H1 (cell line): ENCODE results near the gene IGSF11. TPM values are rescaled to one million over a fixed set of nuclear protein-coding genes. Genes with fewer than 3 reads are reported as not detected.

ENCODE experiments used
- CTCF ChIA-PET: fragments of 300-600 bp; sonication (Branson Sonifier 250); formaldehyde crosslinking; loops from one replicate; lab custom pipeline; 2021; ENCODE audit not compliant: partially characterized antibody; lab: Charles Lee
- POLR2A ChIA-PET: fragments of 300-600 bp; sonication (Branson Sonifier 250); formaldehyde crosslinking; loops from one replicate; lab custom pipeline; 2021; ENCODE audit warnings: inconsistent platforms; ENCODE audit not compliant: partially characterized antibody; lab: Charles Lee
- DNase-seq, 2 experiments: peaks; one replicate each; pipeline versions ENCODE4 v3.0.0 to v3.0.0-alpha.2; 2010 to 2022; ENCODE audit warnings: low spot score in 2 of 2, low read depth in 1 of 2, mixed read lengths in 1 of 2
- FAIRE-seq: peaks from 2 replicates; lab custom pipeline; 2011; peaks lifted over from hg19 to GRCh38; lab: Jason Lieb, UNC
- H2AFZ ChIP-seq: 2 replicates; pipeline ENCODE4 v1.8.1; 2012; ENCODE audit warnings: low read length, inconsistent platforms
- H2AK5ac ChIP-seq: 2 replicates; pipeline ENCODE4 v1.6.1; 2013; ENCODE audit warnings: low read depth, low read length
- H2BK120ac ChIP-seq: replicated peaks from 2 replicates; pipeline ENCODE3; 2013; ENCODE audit warnings: low read depth, low read length, inconsistent platforms
- H2BK12ac ChIP-seq: 2 replicates; pipeline ENCODE4 v1.6.1; 2013; ENCODE audit warnings: low read depth, low read length
- H2BK15ac ChIP-seq: 2 replicates; pipeline ENCODE4 v1.6.1; 2013; ENCODE audit warnings: low read length
- H2BK20ac ChIP-seq: 2 replicates; pipeline ENCODE4 v1.6.1; 2013; ENCODE audit warnings: low read length
- H2BK5ac ChIP-seq: 2 replicates; pipeline ENCODE4 v1.6.1; 2013; ENCODE audit warnings: low read depth, low read length
- H3K14ac ChIP-seq: 2 replicates; pipeline ENCODE4 v1.6.1; 2013; ENCODE audit warnings: inconsistent platforms; ENCODE audit not compliant: insufficient read length
- H3K18ac ChIP-seq: 2 replicates; pipeline ENCODE4 v1.6.1; 2013; ENCODE audit warnings: low read length; ENCODE audit errors: extremely low read depth
- H3K23ac ChIP-seq: 2 replicates; pipeline ENCODE4 v1.6.1; 2013; ENCODE audit warnings: inconsistent platforms; ENCODE audit not compliant: insufficient read length
- H3K23me2 ChIP-seq: 2 replicates; pipeline ENCODE4 v1.6.1; 2013; ENCODE audit warnings: low read depth, low read length
- H3K27ac ChIP-seq: 2 replicates; pipeline ENCODE4 v1.6.1; 2011; ENCODE audit warnings: low read depth, low read length, inconsistent platforms
- H3K27me3 ChIP-seq, 4 experiments: replicated peaks in 1 of 4; 1 replicate in 1 of 4; 2 replicates in 3 of 4; pipeline versions ENCODE4 v1.6.1 to v1.8.1; 2011 to 2013; ENCODE audit warnings: low read length in 3 of 4, mild to moderate bottlenecking in 3 of 4, inconsistent platforms in 2 of 4, mixed read lengths in 2 of 4, moderate library complexity in 1 of 4; ENCODE audit not compliant: control insufficient read depth in 3 of 4, insufficient read depth in 3 of 4; ENCODE audit errors: extremely low read depth in 1 of 4
- H3K36me3 ChIP-seq, 4 experiments: 2 replicates each; pipeline versions ENCODE4 v1.6.1 to v1.8.1; 2011 to 2013; ENCODE audit warnings: mild to moderate bottlenecking in 4 of 4, low read length in 3 of 4, moderate library complexity in 2 of 4, control low read depth in 1 of 4, inconsistent platforms in 1 of 4; ENCODE audit not compliant: insufficient read depth in 4 of 4, control insufficient read depth in 2 of 4
- H3K4ac ChIP-seq: replicated peaks from 2 replicates; pipeline ENCODE3; 2013; ENCODE audit warnings: low read length, low read depth, mixed read lengths, inconsistent platforms; ENCODE audit not compliant: insufficient read length
- H3K4me1 ChIP-seq, 4 experiments: replicated peaks in 1 of 4; 1 replicate in 1 of 4; 2 replicates in 3 of 4; pipeline versions ENCODE4 v1.6.1 to v1.8.1; 2011 to 2013; ENCODE audit warnings: low read length in 3 of 4, inconsistent platforms in 2 of 4, mixed read lengths in 1 of 4; ENCODE audit not compliant: insufficient read depth in 4 of 4, control insufficient read depth in 3 of 4
- H3K4me2 ChIP-seq, 2 experiments: 2 replicates each; pipeline versions ENCODE4 v1.6.1 to v1.8.1; 2011 to 2013; ENCODE audit warnings: low read depth in 2 of 2, low read length in 2 of 2, control low read depth in 1 of 2, inconsistent platforms in 1 of 2, mild to moderate bottlenecking in 1 of 2; ENCODE audit not compliant: insufficient read depth in 1 of 2
- H3K4me3 ChIP-seq, 4 experiments: fragments of 200-600, 300-600 bp in 1 of 4; sonication (generic), shearing (Covaris generic), sonication (Bioruptor Twin) in 1 of 4; 2 replicates each; pipeline versions ENCODE4 v1.5.1 to v1.8.1; 2011 to 2016; ENCODE audit warnings: low read length in 4 of 4, low read depth in 3 of 4, control low read depth in 2 of 4, inconsistent platforms in 2 of 4, mild to moderate bottlenecking in 2 of 4, mixed read lengths in 1 of 4, moderate library complexity in 1 of 4; ENCODE audit not compliant: insufficient read depth in 2 of 4; ENCODE audit errors: extremely low read depth in 1 of 4
- H3K56ac ChIP-seq: replicated peaks from 2 replicates; pipeline ENCODE3; 2013; ENCODE audit warnings: low read depth, mild to moderate bottlenecking, mixed read lengths, low read length, inconsistent platforms; ENCODE audit not compliant: insufficient read length
- H3K79me1 ChIP-seq: 2 replicates; pipeline ENCODE4 v1.6.1; 2013; ENCODE audit warnings: low read depth, low read length, control low read depth
- H3K79me2 ChIP-seq, 2 experiments: 2 replicates each; pipeline versions ENCODE4 v1.6.1 to v1.8.1; 2012 to 2013; ENCODE audit warnings: low read length in 2 of 2, mild to moderate bottlenecking in 2 of 2, inconsistent platforms in 1 of 2; ENCODE audit not compliant: insufficient read depth in 2 of 2, control insufficient read depth in 1 of 2
- H3K9ac ChIP-seq, 4 experiments: replicated peaks in 1 of 4; 1 replicate in 1 of 4; 2 replicates in 3 of 4; pipeline versions ENCODE4 v1.6.1 to v1.8.1; 2011 to 2013; ENCODE audit warnings: low read depth in 3 of 4, low read length in 3 of 4, control low read depth in 2 of 4, mild to moderate bottlenecking in 2 of 4, moderate library complexity in 2 of 4, inconsistent platforms in 1 of 4; ENCODE audit errors: extremely low read depth in 1 of 4
- H3K9me3 ChIP-seq, 2 experiments: 2 replicates each; pipeline versions ENCODE4 v1.6.1 to v1.8.1; 2012 to 2013; ENCODE audit warnings: mild to moderate bottlenecking in 2 of 2, moderate library complexity in 2 of 2, control low read depth in 1 of 2, inconsistent platforms in 1 of 2, low read depth in 1 of 2, low read length in 1 of 2, mixed read lengths in 1 of 2; ENCODE audit not compliant: insufficient read depth in 2 of 2
- H4K20me1 ChIP-seq, 2 experiments: replicated peaks in 1 of 2; 2 replicates each; pipeline versions ENCODE3 to v1.8.1; 2011 to 2013; ENCODE audit warnings: inconsistent platforms in 2 of 2, low read length in 2 of 2, mild to moderate bottlenecking in 1 of 2; ENCODE audit not compliant: insufficient read depth in 2 of 2, control insufficient read depth in 1 of 2
- H4K5ac ChIP-seq: 2 replicates; pipeline ENCODE4 v1.6.1; 2013; ENCODE audit warnings: low read length, low read depth, mixed read lengths, inconsistent platforms; ENCODE audit not compliant: insufficient read length
- H4K8ac ChIP-seq: 2 replicates; pipeline ENCODE4 v1.8.0; 2013; ENCODE audit warnings: mild to moderate bottlenecking, moderate library complexity, low read length, inconsistent platforms; ENCODE audit not compliant: insufficient read depth; ENCODE audit errors: extremely low read depth
- H4K91ac ChIP-seq: replicated peaks from 2 replicates; pipeline ENCODE3; 2013; ENCODE audit warnings: low read length, mixed read lengths, inconsistent platforms; ENCODE audit not compliant: insufficient read length
- ASH2L ChIP-seq: fragments of 200-600, 300-600 bp; sonication (generic); IDR thresholded peaks from one replicate; pipeline ENCODE4 v1.7.1; 2017; ENCODE audit warnings: low read length
- BCL11A ChIP-seq, 2 experiments: IDR thresholded peaks; one replicate each; pipeline ENCODE4 v1.6.1; 2011; ENCODE audit warnings: low read depth in 2 of 2, low read length in 2 of 2, mild to moderate bottlenecking in 2 of 2
- CBX5 ChIP-seq: fragments of 300-800, 300-1000 bp; sonication (generic); IDR thresholded peaks from 2 replicates; pipeline ENCODE4 v1.7.1; 2016; ENCODE audit warnings: antibody characterized with exemption, low read length, low read depth
- CHD1 ChIP-seq: IDR thresholded peaks from 2 replicates; pipeline ENCODE4 v1.6.1; 2012; ENCODE audit warnings: low read depth, low read length, improper control_type of control experiment
- CHD2 ChIP-seq: IDR thresholded peaks from 2 replicates; pipeline ENCODE4 v1.6.1; 2012; ENCODE audit warnings: low read length, improper control_type of control experiment
- GABPA ChIP-seq: IDR thresholded peaks from 2 replicates; pipeline ENCODE4 v1.6.1; 2011; ENCODE audit warnings: mild to moderate bottlenecking, low read length, moderate library complexity, borderline replicate concordance; ENCODE audit not compliant: insufficient read depth
- HDAC2 ChIP-seq, 2 experiments: fragments of 300-600 bp in 1 of 2; sonication (generic) in 1 of 2; IDR thresholded peaks; 2 replicates each; pipeline ENCODE4 v1.6.1; 2011 to 2012; ENCODE audit warnings: low read depth in 2 of 2, low read length in 2 of 2, mild to moderate bottlenecking in 2 of 2, moderate library complexity in 2 of 2, borderline replicate concordance in 1 of 2, inconsistent platforms in 1 of 2
- HDAC6 ChIP-seq: IDR thresholded peaks from one replicate; pipeline ENCODE4 v1.7.1; 2012; ENCODE audit warnings: low read depth, mild to moderate bottlenecking, inconsistent platforms, low read length, moderate library complexity
- MAX ChIP-seq: IDR thresholded peaks from 2 replicates; pipeline ENCODE4 v1.6.1; 2012; ENCODE audit warnings: inconsistent platforms
- NANOG ChIP-seq: IDR thresholded peaks from 2 replicates; pipeline ENCODE4 v1.6.1; 2011; ENCODE audit warnings: low read length, low read depth, mild to moderate bottlenecking, inconsistent platforms; ENCODE audit not compliant: insufficient read depth, poor library complexity, severe bottlenecking
- PHF8 ChIP-seq: fragments of 200-600 bp; sonication (generic); conservative IDR thresholded peaks from 2 replicates; pipeline ENCODE4 v1.7.1; 2012; ENCODE audit warnings: low read depth, mild to moderate bottlenecking, inconsistent platforms, low read length, moderate library complexity
- SIN3A ChIP-seq, 2 experiments: IDR thresholded peaks in 1 of 2; conservative IDR thresholded peaks in 1 of 2; 2 replicates each; pipeline ENCODE4 v1.6.1; 2011 to 2012; ENCODE audit warnings: low read length in 2 of 2, improper control_type of control experiment in 1 of 2, low read depth in 1 of 2, mild to moderate bottlenecking in 1 of 2
- SIX5 ChIP-seq: IDR thresholded peaks from 2 replicates; pipeline ENCODE4 v1.6.1; 2011; ENCODE audit warnings: mild to moderate bottlenecking, low read depth, low read length
- SP1 ChIP-seq: IDR thresholded peaks from 2 replicates; pipeline ENCODE4 v1.6.1; 2011; ENCODE audit warnings: low read depth, low read length
- SP2 ChIP-seq: IDR thresholded peaks from 2 replicates; pipeline ENCODE4 v1.6.1; 2012; ENCODE audit warnings: mild to moderate bottlenecking, low read length, inconsistent platforms
- WGBS, 2 experiments: shearing (Covaris generic) in 1 of 2; methylation state at CpG; one replicate each; pipeline versions ENCODE4 v1.1.6 to v1.1.7; 2013 to 2015; ENCODE audit warnings: low lambda C conversion rate in 2 of 2, mixed read lengths in 2 of 2, inconsistent platforms in 1 of 2, low coverage in 1 of 2, missing lambda C conversion rate in 1 of 2; ENCODE audit not compliant: insufficient replicate concordance in 2 of 2, insufficient coverage in 1 of 2, insufficient read length in 1 of 2; ENCODE audit errors: extremely low coverage in 1 of 2, missing lambda C conversion rate in 1 of 2; 5-methylcytosine and 5-hydroxymethylcytosine counted together
- polyA plus RNA-seq, 7 experiments: library from polyadenylated mRNA; depleted of rRNA in 3 of 7; stranded (reverse) in 5 of 7; unstranded in 2 of 7; fragments of >200 nt in 5 of 7; fragments of 200-250 nt in 2 of 7; gene quantifications; 1 replicate in 5 of 7; 2 replicates in 1 of 7; 4 replicates in 1 of 7; pipeline versions ENCODE4 v1.2.1 to v1.2.3, GENCODE V29; 2011 to 2013; ENCODE audit warnings: missing spikeins in 2 of 7, mixed read lengths in 2 of 7
- total RNA-seq: library from RNA; stranded (reverse); fragmentation: NEBNext Ultra II Directional; extraction: Animal tissue kit (Norgen Biotek cat#: 25700); gene quantifications from 2 replicates; pipeline ENCODE4 v1.2.1, GENCODE V29; 2021

IGSF11 gene
- total and polyA plus RNA-seq, 2 of the 8 experiments (the other 6 are each of a cell fraction or from before 2014, with no cell fraction given): 1.1 to 4.1 TPM

DNA sequence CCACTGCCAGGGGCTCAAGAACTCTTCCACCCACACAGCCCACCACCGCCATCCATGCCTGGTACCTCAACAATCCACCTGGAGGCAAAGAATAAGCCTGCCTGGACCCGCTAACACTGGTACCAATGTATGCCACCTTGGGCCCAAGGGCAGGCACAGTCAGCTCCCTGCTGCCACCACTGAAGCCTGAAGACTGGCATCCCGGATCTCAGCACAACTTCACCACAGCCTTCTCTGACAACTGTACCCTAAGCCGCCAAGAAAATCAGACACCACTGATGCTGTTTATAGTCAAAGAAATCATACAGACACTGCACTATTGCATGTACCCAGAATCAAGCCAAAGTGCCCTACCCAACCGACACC is 56.3 kb downstream of the IGSF11 start:
- H2BK12ac ChIP-seq: peak overlapping the region; percentile 29; the same call in 1 of the 2 replicates
- no peak overlapping the region for H3K56ac ChIP-seq
- H2AK5ac ChIP-seq: no peak overlapping the region
- H2AFZ ChIP-seq: no peak overlapping the region
- no peaks in the 10 kb centered on the region for H3K23me2 ChIP-seq
- no peaks in the 10 kb centered on the region for H3K4me1 ChIP-seq
- H3K79me1 ChIP-seq: no peaks in the 10 kb centered on the region
- H2BK120ac ChIP-seq: no peak overlapping the region
- H3K14ac ChIP-seq: no peak overlapping the region
- no peak overlapping the region for H2BK15ac ChIP-seq
- H3K18ac ChIP-seq: no peak overlapping the region
- no peak for FAIRE-seq
- no peaks in the 10 kb centered on the region for H3K36me3 ChIP-seq
- H3K4ac ChIP-seq: no peak overlapping the region
- H3K9me3 ChIP-seq: no peaks in the 10 kb centered on the region
- H4K91ac ChIP-seq: no peak overlapping the region
- no peak overlapping the region for H3K4me2 ChIP-seq
- no peak overlapping the region for H3K23ac ChIP-seq
- no peak for DNase-seq
- H4K8ac ChIP-seq: no peak overlapping the region
- ChIA-PET POLR2A (no interaction called here), CTCF (interaction anchor here (0.7 kb wide), 1 partner anchor 17 kb away, joined by 4 read pairs; no protein-coding TSS in a partner anchor)
- no peaks in the 10 kb centered on the region for H3K27me3 ChIP-seq
- WGBS, 2 experiments: 90% methylated on average over 5 of the region's 5 CpGs; no CpG with 5 or more reads in 1 of the 2 experiments
- no peaks in the 10 kb centered on the region for H4K20me1 ChIP-seq
- no peak overlapping the region for H3K4me3 ChIP-seq
- H3K9ac ChIP-seq: no peak overlapping the region
- H3K27ac ChIP-seq: no peak overlapping the region
- H2BK20ac ChIP-seq: no peak overlapping the region
- H4K5ac ChIP-seq: no peak overlapping the region
- no peak overlapping the region for H2BK5ac ChIP-seq
- H3K79me2 ChIP-seq: no peaks in the 10 kb centered on the region
- TF ChIP-seq BCL11A (IDR thresholded peaks at IDR 0.05; ENCODE audit: low read depth in 2 of 2, low read length in 2 of 2): no peak
- TF ChIP-seq NANOG: no peak
- TF ChIP-seq CHD2: no peak
- TF ChIP-seq MAX: no peak
- TF ChIP-seq SP1: no peak
- no peak for TF ChIP-seq CBX5
- no peak for TF ChIP-seq CHD1
- TF ChIP-seq HDAC6: no peak
- TF ChIP-seq GABPA: no peak
- no peak for TF ChIP-seq SP2
- no peak for TF ChIP-seq PHF8
- no peak for TF ChIP-seq ASH2L
- no peak for TF ChIP-seq SIX5
- no peak for TF ChIP-seq HDAC2 (IDR thresholded peaks at IDR 0.05; ENCODE audit: borderline replicate concordance in 1 of 2, low read depth in 2 of 2, low read length in 2 of 2)
- TF ChIP-seq SIN3A (conservative IDR thresholded peaks at IDR 0.05 in 1 of 2, IDR thresholded peaks at IDR 0.05 in 1 of 2; ENCODE audit: low read depth in 1 of 2, low read length in 2 of 2): no peak
